Measurements from ENCODE around the gene MPZL3.

- TF ChIP-seq CTCF (IDR thresholded peaks at IDR 0.05) (no peak), POLR2A (IDR thresholded peaks at IDR 0.05) (no peak)
These were observed 75.4 kb downstream of the MPZL3 start for GRCh38 chr11:118176778-118177134.
